H1 (cell line): ENCODE results near the gene TRIM71. TPM values are rescaled to one million over a fixed set of nuclear protein-coding genes. Genes with fewer than 3 reads are reported as not detected.
A peak's percentile ranks its signal among the peaks of the same experiment; 100 is the strongest.

Source experiments
- CTCF ChIA-PET: fragments of 300-600 bp; sonication (Branson Sonifier 250); formaldehyde crosslinking; loops from one replicate; lab custom pipeline; 2021; ENCODE audit not compliant: partially characterized antibody; lab: Charles Lee
- POLR2A ChIA-PET: fragments of 300-600 bp; sonication (Branson Sonifier 250); formaldehyde crosslinking; loops from one replicate; lab custom pipeline; 2021; ENCODE audit warnings: inconsistent platforms; ENCODE audit not compliant: partially characterized antibody; lab: Charles Lee
- DNase-seq, 2 experiments: peaks; one replicate each; pipeline versions ENCODE4 v3.0.0 to v3.0.0-alpha.2; 2010 to 2022; ENCODE audit warnings: low spot score in 2 of 2, low read depth in 1 of 2, mixed read lengths in 1 of 2
- FAIRE-seq: peaks from 2 replicates; lab custom pipeline; 2011; peaks lifted over from hg19 to GRCh38; lab: Jason Lieb, UNC
- H2AFZ ChIP-seq: 2 replicates; pipeline ENCODE4 v1.8.1; 2012; ENCODE audit warnings: low read length, inconsistent platforms
- H2AK5ac ChIP-seq: 2 replicates; pipeline ENCODE4 v1.6.1; 2013; ENCODE audit warnings: low read depth, low read length
- H2BK120ac ChIP-seq: replicated peaks from 2 replicates; pipeline ENCODE3; 2013; ENCODE audit warnings: low read depth, low read length, inconsistent platforms
- H2BK12ac ChIP-seq: 2 replicates; pipeline ENCODE4 v1.6.1; 2013; ENCODE audit warnings: low read depth, low read length
- H2BK15ac ChIP-seq: 2 replicates; pipeline ENCODE4 v1.6.1; 2013; ENCODE audit warnings: low read length
- H2BK20ac ChIP-seq: 2 replicates; pipeline ENCODE4 v1.6.1; 2013; ENCODE audit warnings: low read length
- H2BK5ac ChIP-seq: 2 replicates; pipeline ENCODE4 v1.6.1; 2013; ENCODE audit warnings: low read depth, low read length
- H3K14ac ChIP-seq: 2 replicates; pipeline ENCODE4 v1.6.1; 2013; ENCODE audit warnings: inconsistent platforms; ENCODE audit not compliant: insufficient read length
- H3K18ac ChIP-seq: 2 replicates; pipeline ENCODE4 v1.6.1; 2013; ENCODE audit warnings: low read length; ENCODE audit errors: extremely low read depth
- H3K23ac ChIP-seq: 2 replicates; pipeline ENCODE4 v1.6.1; 2013; ENCODE audit warnings: inconsistent platforms; ENCODE audit not compliant: insufficient read length
- H3K23me2 ChIP-seq: 2 replicates; pipeline ENCODE4 v1.6.1; 2013; ENCODE audit warnings: low read depth, low read length
- H3K27ac ChIP-seq: 2 replicates; pipeline ENCODE4 v1.6.1; 2011; ENCODE audit warnings: low read depth, low read length, inconsistent platforms
- H3K27me3 ChIP-seq, 4 experiments: replicated peaks in 1 of 4; 1 replicate in 1 of 4; 2 replicates in 3 of 4; pipeline versions ENCODE4 v1.6.1 to v1.8.1; 2011 to 2013; ENCODE audit warnings: low read length in 3 of 4, mild to moderate bottlenecking in 3 of 4, inconsistent platforms in 2 of 4, mixed read lengths in 2 of 4, moderate library complexity in 1 of 4; ENCODE audit not compliant: control insufficient read depth in 3 of 4, insufficient read depth in 3 of 4; ENCODE audit errors: extremely low read depth in 1 of 4
- H3K36me3 ChIP-seq, 4 experiments: 2 replicates each; pipeline versions ENCODE4 v1.6.1 to v1.8.1; 2011 to 2013; ENCODE audit warnings: mild to moderate bottlenecking in 4 of 4, low read length in 3 of 4, moderate library complexity in 2 of 4, control low read depth in 1 of 4, inconsistent platforms in 1 of 4; ENCODE audit not compliant: insufficient read depth in 4 of 4, control insufficient read depth in 2 of 4
- H3K4ac ChIP-seq: replicated peaks from 2 replicates; pipeline ENCODE3; 2013; ENCODE audit warnings: low read length, low read depth, mixed read lengths, inconsistent platforms; ENCODE audit not compliant: insufficient read length
- H3K4me1 ChIP-seq, 4 experiments: replicated peaks in 1 of 4; 1 replicate in 1 of 4; 2 replicates in 3 of 4; pipeline versions ENCODE4 v1.6.1 to v1.8.1; 2011 to 2013; ENCODE audit warnings: low read length in 3 of 4, inconsistent platforms in 2 of 4, mixed read lengths in 1 of 4; ENCODE audit not compliant: insufficient read depth in 4 of 4, control insufficient read depth in 3 of 4
- H3K4me2 ChIP-seq, 2 experiments: 2 replicates each; pipeline versions ENCODE4 v1.6.1 to v1.8.1; 2011 to 2013; ENCODE audit warnings: low read depth in 2 of 2, low read length in 2 of 2, control low read depth in 1 of 2, inconsistent platforms in 1 of 2, mild to moderate bottlenecking in 1 of 2; ENCODE audit not compliant: insufficient read depth in 1 of 2
- H3K4me3 ChIP-seq, 4 experiments: fragments of 200-600, 300-600 bp in 1 of 4; sonication (generic), shearing (Covaris generic), sonication (Bioruptor Twin) in 1 of 4; 2 replicates each; pipeline versions ENCODE4 v1.5.1 to v1.8.1; 2011 to 2016; ENCODE audit warnings: low read length in 4 of 4, low read depth in 3 of 4, control low read depth in 2 of 4, inconsistent platforms in 2 of 4, mild to moderate bottlenecking in 2 of 4, mixed read lengths in 1 of 4, moderate library complexity in 1 of 4; ENCODE audit not compliant: insufficient read depth in 2 of 4; ENCODE audit errors: extremely low read depth in 1 of 4
- H3K56ac ChIP-seq: replicated peaks from 2 replicates; pipeline ENCODE3; 2013; ENCODE audit warnings: low read depth, mild to moderate bottlenecking, mixed read lengths, low read length, inconsistent platforms; ENCODE audit not compliant: insufficient read length
- H3K79me1 ChIP-seq: 2 replicates; pipeline ENCODE4 v1.6.1; 2013; ENCODE audit warnings: low read depth, low read length, control low read depth
- H3K79me2 ChIP-seq, 2 experiments: 2 replicates each; pipeline versions ENCODE4 v1.6.1 to v1.8.1; 2012 to 2013; ENCODE audit warnings: low read length in 2 of 2, mild to moderate bottlenecking in 2 of 2, inconsistent platforms in 1 of 2; ENCODE audit not compliant: insufficient read depth in 2 of 2, control insufficient read depth in 1 of 2
- H3K9ac ChIP-seq, 4 experiments: replicated peaks in 1 of 4; 1 replicate in 1 of 4; 2 replicates in 3 of 4; pipeline versions ENCODE4 v1.6.1 to v1.8.1; 2011 to 2013; ENCODE audit warnings: low read depth in 3 of 4, low read length in 3 of 4, control low read depth in 2 of 4, mild to moderate bottlenecking in 2 of 4, moderate library complexity in 2 of 4, inconsistent platforms in 1 of 4; ENCODE audit errors: extremely low read depth in 1 of 4
- H3K9me3 ChIP-seq, 2 experiments: 2 replicates each; pipeline versions ENCODE4 v1.6.1 to v1.8.1; 2012 to 2013; ENCODE audit warnings: mild to moderate bottlenecking in 2 of 2, moderate library complexity in 2 of 2, control low read depth in 1 of 2, inconsistent platforms in 1 of 2, low read depth in 1 of 2, low read length in 1 of 2, mixed read lengths in 1 of 2; ENCODE audit not compliant: insufficient read depth in 2 of 2
- H4K20me1 ChIP-seq, 2 experiments: replicated peaks in 1 of 2; 2 replicates each; pipeline versions ENCODE3 to v1.8.1; 2011 to 2013; ENCODE audit warnings: inconsistent platforms in 2 of 2, low read length in 2 of 2, mild to moderate bottlenecking in 1 of 2; ENCODE audit not compliant: insufficient read depth in 2 of 2, control insufficient read depth in 1 of 2
- H4K5ac ChIP-seq: 2 replicates; pipeline ENCODE4 v1.6.1; 2013; ENCODE audit warnings: low read length, low read depth, mixed read lengths, inconsistent platforms; ENCODE audit not compliant: insufficient read length
- H4K8ac ChIP-seq: 2 replicates; pipeline ENCODE4 v1.8.0; 2013; ENCODE audit warnings: mild to moderate bottlenecking, moderate library complexity, low read length, inconsistent platforms; ENCODE audit not compliant: insufficient read depth; ENCODE audit errors: extremely low read depth
- H4K91ac ChIP-seq: replicated peaks from 2 replicates; pipeline ENCODE3; 2013; ENCODE audit warnings: low read length, mixed read lengths, inconsistent platforms; ENCODE audit not compliant: insufficient read length
- CBX8 ChIP-seq: fragments of 300-800, 300-1000 bp; sonication (generic); IDR thresholded peaks from 2 replicates; pipeline ENCODE4 v1.7.1; 2016; ENCODE audit warnings: low read depth, low read length, borderline replicate concordance
- CTBP2 ChIP-seq: IDR thresholded peaks from 2 replicates; pipeline ENCODE4 v1.7.0; 2011; ENCODE audit warnings: borderline replicate concordance, mild to moderate bottlenecking, moderate library complexity, mixed read lengths, low read length; ENCODE audit not compliant: insufficient read depth, insufficient read length
- CTCF ChIP-seq, 3 experiments: IDR thresholded peaks; 1 replicate in 2 of 3; 2 replicates in 1 of 3; pipeline versions ENCODE4 v1.5.1 to v1.6.1; 2011; ENCODE audit warnings: low read length in 3 of 3, mild to moderate bottlenecking in 3 of 3, inconsistent platforms in 2 of 3, low read depth in 1 of 3, moderate library complexity in 1 of 3; ENCODE audit not compliant: insufficient read depth in 1 of 3; ENCODE audit errors: control extremely low read depth in 1 of 3
- GTF2F1 ChIP-seq: IDR thresholded peaks from 2 replicates; pipeline ENCODE4 v1.6.1; 2012; ENCODE audit warnings: low read depth, low read length, improper control_type of control experiment, borderline replicate concordance
- JUN ChIP-seq: IDR thresholded peaks from 2 replicates; pipeline ENCODE4 v1.6.1; 2011; ENCODE audit warnings: low read depth, mild to moderate bottlenecking, improper control_type of control experiment, low read length
- POLR2A ChIP-seq, 2 experiments: IDR thresholded peaks; 1 replicate in 1 of 2; 2 replicates in 1 of 2; pipeline ENCODE4 v1.6.1; 2011; ENCODE audit warnings: low read depth in 2 of 2, low read length in 2 of 2, mild to moderate bottlenecking in 2 of 2; ENCODE audit errors: control extremely low read depth in 1 of 2
- POLR2AphosphoS5 ChIP-seq: IDR thresholded peaks from 2 replicates; pipeline ENCODE4 v1.6.1; 2011; ENCODE audit warnings: low read depth, low read length
- TBP ChIP-seq: IDR thresholded peaks from 2 replicates; pipeline ENCODE4 v1.6.1; 2011; ENCODE audit warnings: low read depth, low read length, improper control_type of control experiment
- TEAD4 ChIP-seq: IDR thresholded peaks from 2 replicates; pipeline ENCODE4 v1.6.1; 2012; ENCODE audit warnings: low read depth, low read length, inconsistent platforms, mixed read lengths
- USF2 ChIP-seq: IDR thresholded peaks from 2 replicates; pipeline ENCODE4 v1.6.1; 2011; ENCODE audit warnings: low read length, improper control_type of control experiment
- WGBS, 2 experiments: shearing (Covaris generic) in 1 of 2; methylation state at CpG; one replicate each; pipeline versions ENCODE4 v1.1.6 to v1.1.7; 2013 to 2015; ENCODE audit warnings: low lambda C conversion rate in 2 of 2, mixed read lengths in 2 of 2, inconsistent platforms in 1 of 2, low coverage in 1 of 2, missing lambda C conversion rate in 1 of 2; ENCODE audit not compliant: insufficient replicate concordance in 2 of 2, insufficient coverage in 1 of 2, insufficient read length in 1 of 2; ENCODE audit errors: extremely low coverage in 1 of 2, missing lambda C conversion rate in 1 of 2; 5-methylcytosine and 5-hydroxymethylcytosine counted together
- polyA plus RNA-seq, 7 experiments: library from polyadenylated mRNA; depleted of rRNA in 3 of 7; stranded (reverse) in 5 of 7; unstranded in 2 of 7; fragments of >200 nt in 5 of 7; fragments of 200-250 nt in 2 of 7; gene quantifications; 1 replicate in 5 of 7; 2 replicates in 1 of 7; 4 replicates in 1 of 7; pipeline versions ENCODE4 v1.2.1 to v1.2.3, GENCODE V29; 2011 to 2013; ENCODE audit warnings: missing spikeins in 2 of 7, mixed read lengths in 2 of 7
- total RNA-seq: library from RNA; stranded (reverse); fragmentation: NEBNext Ultra II Directional; extraction: Animal tissue kit (Norgen Biotek cat#: 25700); gene quantifications from 2 replicates; pipeline ENCODE4 v1.2.1, GENCODE V29; 2021

Gene TRIM71
- total and polyA plus RNA-seq, 2 of the 8 experiments (the other 6 are each of a cell fraction or from before 2014, with no cell fraction given): 53.7 to 293 TPM

GRCh38 chr3:32888739-32889138 lies 70.9 kb downstream of the TRIM71 start:
- FAIRE-seq: no peak
- Histone ChIP-seq H3K36me3 (peaks cover 46 to 100% (median 80%) of the 10 kb centered on the region in 4 experiments), H3K27me3 (no peaks in the 10 kb centered on the region), H3K4me3 (no peak overlapping the region), H2BK5ac (no peak overlapping the region; the same call in 1 of the 2 replicates), H2BK120ac (no peak overlapping the region), H2AFZ (no peak overlapping the region), H4K20me1 (peaks cover 39 to 56% of the 10 kb centered on the region in 2 experiments), H3K23me2 (no peaks in the 10 kb centered on the region), H3K4ac (no peak overlapping the region), H3K14ac (no peak overlapping the region), H3K4me2 (no peak overlapping the region), H3K18ac (no peak overlapping the region), H4K8ac (no peak overlapping the region), H3K23ac (no peak overlapping the region), H4K5ac (no peak overlapping the region), H3K56ac (no peak overlapping the region), H3K9ac (no peak overlapping the region), H2BK20ac (no peak overlapping the region), H3K27ac (no peak overlapping the region), H3K79me1 (peaks cover 33% of the 10 kb centered on the region), H2BK15ac (no peak overlapping the region), H2BK12ac (no peak overlapping the region), H4K91ac (no peak overlapping the region), H3K9me3 (no peaks in the 10 kb centered on the region), H2AK5ac (no peak overlapping the region), H3K79me2 (peaks cover 11 to 99% of the 10 kb centered on the region in 2 experiments; a peak in 3 of 4 replicates), H3K4me1 (peaks cover 7 to 23% (median 12%) of the 10 kb centered on the region in 4 experiments)
- DNase-seq: no peak
- 94 to 100% methylated on average over 1 of the region's 1 CpG for WGBS, 2 experiments
- CTCF ChIA-PET: interaction anchor here (0.8 to 2.0 kb wide), 5 partner anchors 9 to 153 kb away, joined by 3 to 11 read pairs (median 4); no protein-coding TSS in a partner anchor
- POLR2A ChIA-PET: interaction anchor here (0.6 to 3.2 kb wide), 5 partner anchors 10 to 51 kb away, joined by 3 to 12 read pairs (median 4); no protein-coding TSS in a partner anchor
- TF ChIP-seq POLR2A (IDR thresholded peaks at IDR 0.05; ENCODE audit: control extremely low read depth in 1 of 2, low read depth in 2 of 2, low read length in 2 of 2) (peak in 1 of 2 experiments; percentile 60; a peak in 2 of 3 replicates), GTF2F1 (no peak), CTCF (IDR thresholded peaks at IDR 0.05; ENCODE audit: control extremely low read depth in 1 of 3, insufficient read depth in 1 of 3, low read depth in 1 of 3, low read length in 3 of 3) (no peak), CBX8 (no peak), TEAD4 (no peak), POLR2AphosphoS5 (0 out of 2 replicates have a peak, but pooled peaks have one; percentile 21), TBP (no peak), JUN (no peak), CTBP2 (no peak), USF2 (no peak)
